DMS 273 (cell line): ENCODE data around the gene PPM1N.

Source experiments
- DNase-seq: peaks from one replicate; lab custom pipeline; 2025; ENCODE audit not compliant: unreplicated experiment; lab: John Stamatoyannopoulos, UW

PPM1N gene

GRCh38 chr19:45498411-45499195 is at the start of gene PPM1N:
PPM1N (plus strand) TSS chr19:45498443; CDS start chr19:45498473, 30 bp downstream.
- DNase-seq = peak; percentile 84

GRCh38 chr19:45448887-45449299 is 49.4 kb upstream of the PPM1N start:
- DNase-seq = peak; percentile 24

GRCh38 chr19:45450012-45450333 is 48.3 kb upstream of the PPM1N start:
- no peak for DNase-seq

- DNase-seq = peak; percentile 38
Observed at GRCh38 chr19:45451131-45451849, 47.0 kb upstream of the PPM1N start.

GRCh38 chr19:45451850-45452387 is 46.3 kb upstream of the PPM1N start:
- no peak for DNase-seq

- DNase-seq = peak; percentile 95
Observed at GRCh38 chr19:45455707-45456499, 42.3 kb upstream of the PPM1N start.

- no peak for DNase-seq
Observed at GRCh38 chr19:45456500-45456815, 41.8 kb upstream of the PPM1N start.

- no peak for DNase-seq
Observed at GRCh38 chr19:45457776-45458175, 40.5 kb upstream of the PPM1N start.

GRCh38 chr19:45460807-45461347 is 37.4 kb upstream of the PPM1N start:
- DNase-seq = no peak

- no peak for DNase-seq
Observed at GRCh38 chr19:45462174-45462573, 36.1 kb upstream of the PPM1N start.

- no peak for DNase-seq
Observed at GRCh38 chr19:45463241-45463640, 35.0 kb upstream of the PPM1N start.

GRCh38 chr19:45464274-45464673 is 34.0 kb upstream of the PPM1N start:
- no peak for DNase-seq

- no peak for DNase-seq
Observed at GRCh38 chr19:45464852-45465441, 33.3 kb upstream of the PPM1N start.

GRCh38 chr19:45467115-45467455 is 31.2 kb upstream of the PPM1N start:
- DNase-seq = no peak

- DNase-seq = peak; percentile 98
Observed at GRCh38 chr19:45467456-45468158, 30.6 kb upstream of the PPM1N start, which contains the start of gene FOSB. FOSB (plus strand) TSS chr19:45467996; CDS start chr19:45468587, 591 bp downstream.

- DNase-seq = peak; percentile 61
Observed at GRCh38 chr19:45468159-45468651, 30.0 kb upstream of the PPM1N start.

- peak; percentile 81 for DNase-seq
Observed at GRCh38 chr19:45468803-45469131, 29.5 kb upstream of the PPM1N start.

- DNase-seq = peak; percentile 99
Observed at GRCh38 chr19:45469132-45469944, 28.9 kb upstream of the PPM1N start.
